Right kidney (tissue), 1 donor: ENCODE measurements around the gene C1QTNF12.

Experiments used
- DNase-seq: peaks from one replicate; pipeline ENCODE4 v3.0.0-alpha.2; 2016

The C1QTNF12 gene

GRCh38 chr1:1241588-1242219 is 4.8 kb downstream of the C1QTNF12 start:
- peak; percentile 28 for DNase-seq

DNA sequence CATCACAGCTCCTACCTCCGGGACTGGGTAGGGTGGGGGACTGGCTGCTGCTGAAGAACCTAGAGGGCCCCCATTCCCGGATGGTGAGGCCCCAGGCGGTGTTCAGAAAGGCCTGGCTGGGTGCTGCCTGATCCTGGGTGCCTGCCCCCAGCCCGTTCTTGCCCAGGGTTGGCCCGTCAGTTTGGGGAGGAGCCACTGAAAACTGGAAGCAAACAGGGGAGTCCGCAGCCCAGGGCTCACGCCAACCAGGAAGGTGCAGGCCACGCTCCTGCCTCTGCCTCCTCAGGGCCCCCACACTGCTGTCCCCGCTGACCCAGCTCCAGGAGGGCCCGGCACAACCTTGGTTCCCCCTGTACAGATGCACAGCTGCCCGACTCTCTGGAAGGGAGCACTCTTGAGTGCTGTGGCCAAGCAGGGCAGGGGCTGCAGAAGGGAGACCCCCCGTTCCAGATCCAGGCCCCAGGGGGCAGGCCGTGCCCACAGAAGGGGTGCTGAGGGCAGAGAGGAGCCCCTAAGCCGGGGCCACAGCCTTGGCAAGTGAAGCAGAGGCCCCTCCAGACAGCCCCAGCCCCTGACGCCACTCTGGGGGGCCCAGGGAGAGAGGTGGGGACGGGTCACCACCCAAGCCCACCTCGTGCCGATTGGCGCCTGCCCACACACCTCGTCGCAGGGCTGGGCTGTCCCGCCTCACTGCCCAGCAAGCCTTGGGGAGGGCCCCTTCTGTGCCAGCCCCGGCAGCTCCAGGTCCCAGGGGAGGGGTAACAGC is 5.5 kb downstream of the C1QTNF12 start:
- DNase-seq, result peak; percentile 57

- DNase-seq, result no peak
Measured at GRCh38 chr1:1240348-1240732, 6.2 kb downstream of the C1QTNF12 start.

DNA sequence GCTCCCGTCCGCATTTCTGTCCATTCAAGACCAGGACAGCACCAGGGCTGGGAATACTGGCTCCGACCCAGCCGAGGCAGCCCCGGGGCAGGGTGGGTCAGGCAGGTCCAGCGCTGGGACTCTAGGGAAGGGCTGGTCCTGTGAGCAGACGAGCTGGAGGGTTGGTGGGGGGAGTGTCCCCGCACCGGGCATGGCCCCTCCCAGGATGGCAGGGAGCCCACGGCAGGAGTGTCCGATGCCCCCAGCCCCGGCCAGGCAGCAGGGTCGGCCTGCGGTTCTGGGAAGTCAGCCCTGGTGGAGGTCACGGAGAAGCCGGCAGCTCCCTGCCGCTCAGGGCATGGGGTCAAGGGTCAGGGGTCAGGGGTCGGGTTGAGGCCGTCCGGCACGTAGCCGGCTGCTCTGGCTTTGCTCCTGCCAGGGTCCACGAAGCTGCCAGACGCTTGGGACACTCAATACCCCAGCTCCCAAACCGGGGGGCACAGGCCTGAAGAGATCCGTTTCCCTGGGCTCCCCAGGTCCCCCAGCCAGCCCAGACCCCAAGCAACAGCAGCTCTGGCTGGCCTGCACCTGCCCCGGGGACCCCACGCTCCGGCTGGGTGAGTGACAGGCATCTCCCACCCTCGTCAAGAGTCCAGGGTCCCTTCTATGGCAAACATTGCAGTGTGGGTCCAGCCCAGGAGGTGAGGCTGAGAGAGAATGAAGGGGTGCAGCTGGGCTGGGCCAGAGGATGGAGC is 6.7 kb downstream of the C1QTNF12 start:
- peak; percentile 39 for DNase-seq

GRCh38 chr1:1239227-1239613 is 7.3 kb downstream of the C1QTNF12 start:
- DNase-seq, result peak; percentile 16

- no peak for DNase-seq
Measured at GRCh38 chr1:1238702-1239178, 7.8 kb downstream of the C1QTNF12 start.

DNA sequence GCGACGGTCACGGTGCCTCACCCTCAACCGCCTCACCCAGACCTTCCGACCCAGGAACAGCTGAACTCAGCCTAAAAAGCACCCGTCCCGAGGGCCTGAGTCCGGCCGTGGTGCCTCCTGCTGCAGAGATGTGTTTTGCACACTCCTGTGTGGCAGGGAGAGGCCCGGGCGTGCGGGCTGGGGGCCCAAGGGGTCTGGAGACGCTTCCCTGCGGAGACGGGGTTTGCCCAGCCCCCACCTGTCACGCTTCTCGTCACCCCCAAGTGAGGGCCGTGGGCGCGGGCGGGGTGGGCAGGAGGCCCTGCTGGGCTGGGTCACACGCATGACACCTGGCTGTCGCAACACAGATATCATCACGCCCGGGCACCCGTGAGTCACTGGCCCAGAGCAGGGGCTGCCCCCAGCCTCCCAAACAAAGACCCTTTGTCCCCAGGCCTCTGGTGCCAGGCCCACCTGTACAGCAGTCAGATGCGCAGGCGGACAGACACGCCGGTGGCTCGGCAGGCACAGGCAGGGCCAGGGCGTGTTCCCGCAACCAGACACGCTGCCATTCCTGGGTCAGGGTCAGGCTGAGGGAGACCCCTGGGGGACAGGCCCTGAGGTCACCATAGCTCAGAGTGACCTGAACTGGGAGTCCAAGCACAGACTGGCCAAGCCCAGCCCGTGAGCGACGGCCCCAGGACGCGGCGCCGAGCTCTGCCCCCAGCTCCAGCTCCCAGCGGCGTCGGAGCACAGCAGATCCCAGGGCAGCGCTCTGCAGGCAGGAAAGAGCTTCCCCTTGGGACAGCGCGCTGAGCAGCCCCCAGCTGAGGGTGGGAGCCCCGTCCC is 8.4 kb downstream of the C1QTNF12 start:
- DNase-seq, result peak; percentile 64

DNA sequence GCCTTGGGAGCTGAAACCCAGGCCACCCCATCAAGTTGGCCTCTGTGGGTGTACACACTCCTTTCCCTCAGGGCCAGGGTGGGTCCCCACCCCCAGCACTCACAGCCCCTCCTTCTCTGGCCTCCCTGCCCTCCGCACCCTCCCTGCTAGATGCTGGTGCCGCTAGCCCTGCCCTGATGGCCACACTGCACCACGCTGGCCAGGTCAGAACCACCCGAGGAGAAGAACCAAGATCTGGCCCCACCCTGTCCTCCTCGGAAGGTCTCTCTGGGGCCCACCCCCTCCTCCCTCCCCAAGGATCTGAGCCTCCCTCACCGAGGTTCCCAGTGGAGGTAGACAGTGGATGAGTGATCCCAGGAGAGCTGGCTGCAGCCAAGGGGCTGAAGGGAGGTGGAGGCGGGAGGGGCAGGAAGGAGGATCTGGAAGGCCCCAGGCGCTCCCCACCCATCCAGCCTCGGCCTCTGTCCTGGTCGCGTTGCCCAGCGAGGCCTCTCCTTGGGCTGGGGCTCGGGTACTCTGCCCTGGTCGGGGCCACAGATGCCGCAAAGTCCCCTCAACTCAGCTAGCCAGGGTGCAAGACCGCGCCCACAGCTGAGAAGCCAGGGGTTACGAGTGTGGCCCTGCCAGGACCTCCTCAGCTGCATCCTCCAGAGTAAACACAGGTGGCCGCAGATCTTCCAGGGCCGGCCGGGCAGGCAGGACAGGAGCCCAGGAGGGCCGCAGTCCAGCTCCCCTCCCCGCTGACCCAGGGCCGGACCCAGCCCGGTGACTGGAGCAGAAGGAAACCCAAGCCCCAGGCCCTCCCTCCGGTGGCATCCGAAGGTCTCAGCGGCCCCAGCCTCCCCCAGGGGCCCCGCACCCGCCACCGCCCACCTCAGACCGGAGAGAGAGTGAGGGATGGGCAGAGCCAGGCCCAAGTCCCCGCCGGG is 9.3 kb downstream of the C1QTNF12 start:
- DNase-seq, result no peak

DNA sequence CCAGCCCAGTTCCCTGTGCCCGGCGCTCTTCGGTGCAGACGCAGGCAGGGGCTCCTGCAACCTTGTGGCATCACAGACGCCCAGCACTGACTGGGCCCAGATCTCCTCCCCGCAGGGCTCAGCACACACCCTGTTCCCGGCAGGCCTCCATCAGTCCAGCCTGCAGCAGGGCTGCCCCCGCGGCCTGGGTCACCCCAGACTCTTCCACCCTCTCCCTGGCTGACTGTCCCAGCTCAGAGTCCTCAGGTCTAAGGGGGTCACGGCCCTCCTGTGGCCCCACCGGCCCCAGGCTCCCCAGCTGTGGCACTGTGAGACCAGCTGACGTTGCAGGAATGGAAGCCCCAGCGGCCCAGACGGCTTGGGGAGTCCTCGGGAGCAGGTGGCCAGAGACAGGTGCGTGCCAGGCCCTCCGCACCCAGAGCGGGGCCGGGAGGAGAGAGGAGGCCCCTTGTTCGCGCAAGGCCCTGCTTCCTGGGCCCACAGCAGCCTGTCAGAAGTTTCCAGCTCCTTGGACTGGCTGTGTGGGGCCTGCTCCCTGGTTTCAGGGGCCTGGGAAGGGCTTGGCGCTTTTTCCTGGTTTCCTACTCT is 10.3 kb downstream of the C1QTNF12 start:
- no peak for DNase-seq

DNA sequence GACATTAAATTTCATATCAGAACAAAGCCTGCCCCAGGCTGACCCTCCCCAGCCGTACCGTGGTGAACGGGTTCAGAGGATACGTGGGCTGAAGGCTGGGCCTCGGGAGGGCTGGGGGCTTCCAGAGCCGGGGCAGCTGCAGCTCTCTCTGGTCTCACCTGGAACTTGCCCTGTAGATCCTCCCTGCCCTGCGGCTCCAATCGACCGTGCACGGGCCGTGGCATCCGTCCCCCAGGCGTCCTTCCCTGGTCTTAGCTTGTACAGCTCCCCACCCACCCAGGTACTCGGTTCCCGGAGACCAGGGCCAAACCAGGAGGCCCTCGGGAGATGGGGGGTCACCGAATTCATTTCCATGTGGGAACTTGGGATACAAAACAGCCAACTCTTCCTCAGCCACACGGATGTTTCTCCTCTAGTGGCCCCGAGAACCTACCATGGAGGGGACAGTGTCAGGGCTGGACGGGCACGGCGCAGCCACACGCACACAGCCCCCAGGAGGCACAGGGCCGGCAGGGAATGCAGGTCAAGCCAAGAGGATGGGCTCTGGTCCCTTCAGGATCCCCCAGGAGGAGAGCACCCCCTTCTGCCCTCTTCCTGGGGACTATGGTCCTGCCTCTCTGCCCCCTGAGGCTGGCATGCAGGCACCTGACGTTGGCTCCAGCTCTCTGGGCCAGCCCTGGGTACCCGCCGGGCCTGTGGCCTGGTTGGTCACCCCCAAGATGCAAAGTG is 11.3 kb downstream of the C1QTNF12 start:
- no peak for DNase-seq

- DNase-seq, result no peak
Measured at GRCh38 chr1:1234180-1234808, 12.2 kb downstream of the C1QTNF12 start.

DNA sequence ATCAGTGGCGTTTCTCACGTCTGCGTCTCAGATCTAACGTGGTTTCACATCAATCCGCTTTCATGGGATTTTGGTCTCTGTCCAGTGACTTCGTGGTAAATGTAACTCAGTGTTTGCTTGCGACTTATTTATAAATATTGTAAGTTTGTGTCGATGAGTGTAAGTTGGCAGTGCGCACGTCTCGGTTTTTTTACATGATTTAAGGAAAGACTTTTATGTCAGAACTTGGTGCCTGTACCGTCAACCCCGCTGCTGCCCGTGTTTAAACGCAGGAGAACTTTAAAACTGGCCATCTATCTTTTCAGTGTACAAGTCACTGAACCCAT is 13.0 kb downstream of the C1QTNF12 start:
- DNase-seq, result no peak

DNA sequence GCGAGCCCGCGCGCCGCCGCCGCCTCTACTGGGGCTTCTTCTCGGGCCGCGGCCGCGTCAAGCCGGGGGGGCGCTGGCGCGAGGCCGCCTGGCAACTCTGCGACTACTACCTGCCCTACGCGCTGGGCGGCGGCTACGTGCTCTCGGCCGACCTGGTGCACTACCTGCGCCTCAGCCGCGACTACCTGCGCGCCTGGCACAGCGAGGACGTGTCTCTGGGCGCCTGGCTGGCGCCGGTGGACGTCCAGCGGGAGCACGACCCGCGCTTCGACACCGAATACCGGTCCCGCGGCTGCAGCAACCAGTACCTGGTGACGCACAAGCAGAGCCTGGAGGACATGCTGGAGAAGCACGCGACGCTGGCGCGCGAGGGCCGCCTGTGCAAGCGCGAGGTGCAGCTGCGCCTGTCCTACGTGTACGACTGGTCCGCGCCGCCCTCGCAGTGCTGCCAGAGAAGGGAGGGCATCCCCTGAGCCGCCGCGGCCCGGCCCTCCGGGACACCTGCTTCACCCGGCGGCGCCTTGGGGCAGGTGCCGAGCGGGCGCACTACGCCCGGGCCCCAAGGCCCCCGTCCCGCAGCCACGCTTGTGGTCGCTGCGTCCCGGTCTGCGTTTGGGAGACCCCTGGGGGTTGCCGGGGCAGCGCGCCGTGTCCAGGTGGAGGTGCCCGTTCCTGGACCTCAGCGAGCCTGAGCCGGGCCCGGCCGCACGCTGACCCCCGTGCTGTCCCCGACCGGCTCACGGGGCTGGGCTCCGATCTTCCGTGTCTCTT is 13.5 kb downstream of the C1QTNF12 start:
- DNase-seq, result no peak

DNA sequence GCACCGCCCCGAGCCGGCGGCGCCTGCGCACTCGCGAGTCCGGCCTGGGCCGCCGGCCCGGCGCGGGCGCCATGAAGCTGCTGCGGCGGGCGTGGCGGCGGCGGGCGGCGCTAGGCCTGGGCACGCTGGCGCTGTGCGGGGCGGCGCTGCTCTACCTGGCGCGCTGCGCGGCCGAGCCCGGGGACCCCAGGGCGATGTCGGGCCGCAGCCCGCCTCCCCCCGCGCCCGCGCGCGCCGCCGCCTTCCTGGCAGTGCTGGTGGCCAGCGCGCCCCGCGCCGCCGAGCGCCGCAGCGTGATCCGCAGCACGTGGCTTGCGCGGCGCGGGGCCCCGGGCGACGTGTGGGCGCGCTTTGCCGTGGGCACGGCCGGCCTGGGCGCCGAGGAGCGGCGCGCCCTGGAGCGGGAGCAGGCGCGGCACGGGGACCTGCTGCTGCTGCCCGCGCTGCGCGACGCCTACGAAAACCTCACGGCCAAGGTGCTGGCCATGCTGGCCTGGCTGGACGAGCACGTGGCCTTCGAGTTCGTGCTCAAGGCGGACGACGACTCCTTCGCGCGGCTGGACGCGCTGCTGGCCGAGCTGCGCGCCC is 14.2 kb downstream of the C1QTNF12 start, which contains the start of gene B3GALT6:
Gene B3GALT6, plus strand, starts transcription at position 30 of the 588 bp plus-strand sequence. Its CDS starts 42 bp downstream, at position 72.
- no peak for DNase-seq

DNA sequence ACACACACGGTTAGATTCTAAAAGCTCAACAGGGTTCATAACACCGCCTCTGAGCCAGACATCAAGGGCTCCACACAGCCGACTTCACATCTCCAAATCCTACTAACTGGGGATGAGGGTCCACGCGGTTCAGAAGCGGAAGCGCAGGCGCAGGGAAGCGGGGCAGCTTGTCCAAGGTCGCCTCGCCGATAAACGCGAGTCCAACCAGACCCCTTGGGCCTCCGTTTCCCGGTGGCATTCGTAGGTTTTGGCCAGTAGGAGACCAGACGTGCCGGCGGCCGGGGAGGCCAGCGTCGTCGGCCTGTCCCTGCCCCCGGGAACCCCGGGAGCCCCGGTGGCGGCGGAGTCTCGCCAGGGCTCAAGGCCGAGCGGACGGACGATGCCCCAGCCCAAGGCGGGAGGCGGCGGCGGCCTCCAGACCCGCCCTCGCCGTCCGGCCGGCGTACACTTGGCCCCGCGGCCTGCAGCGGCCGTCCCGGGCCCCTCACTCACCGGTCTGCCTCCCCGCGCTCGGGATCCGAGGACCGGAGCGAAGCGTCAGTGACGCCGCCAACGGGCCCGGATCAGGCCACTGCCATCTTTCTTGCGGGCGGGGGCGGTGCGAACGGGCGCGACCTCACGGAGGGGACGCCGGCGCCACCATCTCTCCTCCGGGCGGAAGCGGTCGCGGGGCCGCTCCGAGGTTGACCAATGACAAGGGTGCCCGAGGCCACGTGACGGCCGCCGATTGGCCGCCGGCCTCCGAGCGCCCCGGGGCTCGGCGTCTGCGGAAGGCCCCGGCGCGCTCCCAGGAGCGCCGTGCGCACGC is 14.9 kb downstream of the C1QTNF12 start, which contains the start of gene SDF4:
Gene SDF4, minus strand, starts transcription at position 602 of the 808 bp plus-strand sequence. CDS start 3,229 bp downstream, outside the sequence.
- DNase-seq, result peak; percentile 95

- no peak for DNase-seq
Measured at GRCh38 chr1:1230656-1231399, 15.7 kb downstream of the C1QTNF12 start.

DNA sequence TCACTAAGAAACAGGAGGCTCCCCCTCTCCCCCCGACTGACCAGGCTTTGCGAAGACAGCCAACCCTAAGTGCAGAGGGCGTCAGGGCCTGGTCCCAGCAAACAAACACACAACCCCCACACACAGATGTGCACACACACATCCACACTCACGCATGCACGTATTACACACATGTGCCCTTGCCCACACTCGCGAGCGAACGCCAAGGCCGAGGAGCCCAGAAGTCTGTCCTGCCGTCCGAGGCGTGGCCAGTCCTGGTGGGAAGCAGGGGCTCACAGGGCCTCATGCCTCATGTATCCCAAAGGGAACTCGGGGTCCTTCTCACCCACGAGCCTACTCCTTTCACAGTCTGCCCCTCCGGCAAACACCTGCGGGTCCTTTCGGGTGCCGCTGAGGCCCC is 16.8 kb downstream of the C1QTNF12 start:
- DNase-seq, result no peak
